HG02798 (cell line): ENCODE measurements around the gene FSCN2.

Experiments
- ATAC-seq: cut with Tn5 transposase; IDR thresholded peaks from one replicate; pipeline ENCODE4 v1.9.1; 2021; ENCODE audit warnings: mild to moderate bottlenecking; ENCODE audit not compliant: unreplicated experiment, poor library complexity

The FSCN2 gene

DNA sequence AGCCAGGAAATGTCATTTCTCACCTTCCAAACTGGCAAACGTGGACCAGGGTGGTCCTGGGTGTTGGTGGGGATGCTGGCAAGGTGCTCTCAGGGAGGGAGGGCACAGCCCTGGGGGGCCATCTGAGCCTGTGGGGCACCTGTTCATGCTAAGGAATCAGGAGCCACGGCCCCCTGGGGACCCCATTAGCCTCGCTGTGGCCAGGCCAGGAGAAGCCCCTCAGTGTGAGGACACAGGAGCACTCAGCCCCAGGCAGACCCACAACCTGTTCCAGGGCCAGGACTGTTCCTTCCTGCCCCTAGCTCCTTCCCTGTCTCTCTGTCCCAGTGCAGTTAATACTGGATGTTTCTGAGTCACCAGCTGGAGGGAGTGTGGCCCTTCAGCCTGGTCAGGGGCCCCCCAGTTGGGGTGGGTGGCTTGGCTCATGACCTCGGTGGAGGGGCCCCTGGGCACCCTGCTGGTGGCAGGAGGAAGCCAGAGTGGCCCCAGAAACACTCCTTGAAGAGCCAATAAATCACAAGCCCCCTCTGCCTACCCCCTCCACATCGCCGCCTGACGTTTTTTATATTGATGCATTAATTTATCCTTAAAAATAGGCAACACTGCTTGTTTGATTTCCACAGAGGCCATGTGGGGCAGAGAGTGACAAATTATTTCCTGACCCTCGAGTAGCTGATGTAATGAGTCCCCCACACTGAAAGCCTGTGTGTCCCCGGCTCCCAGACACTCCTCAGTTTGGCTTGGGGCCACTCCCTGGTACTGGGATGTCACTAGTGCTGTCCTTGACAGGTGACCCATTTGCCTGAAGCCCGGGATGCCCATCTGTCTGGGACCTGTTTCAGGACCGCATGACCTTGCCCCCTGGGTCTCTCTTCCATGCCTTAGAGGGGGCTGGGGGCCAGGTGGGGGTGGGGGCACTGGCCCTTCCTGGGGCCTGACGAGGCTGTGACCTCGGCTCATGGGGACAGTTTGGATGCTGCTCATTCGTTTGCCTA is 37.9 kb upstream of the FSCN2 start:
- no peak for ATAC-seq

DNA sequence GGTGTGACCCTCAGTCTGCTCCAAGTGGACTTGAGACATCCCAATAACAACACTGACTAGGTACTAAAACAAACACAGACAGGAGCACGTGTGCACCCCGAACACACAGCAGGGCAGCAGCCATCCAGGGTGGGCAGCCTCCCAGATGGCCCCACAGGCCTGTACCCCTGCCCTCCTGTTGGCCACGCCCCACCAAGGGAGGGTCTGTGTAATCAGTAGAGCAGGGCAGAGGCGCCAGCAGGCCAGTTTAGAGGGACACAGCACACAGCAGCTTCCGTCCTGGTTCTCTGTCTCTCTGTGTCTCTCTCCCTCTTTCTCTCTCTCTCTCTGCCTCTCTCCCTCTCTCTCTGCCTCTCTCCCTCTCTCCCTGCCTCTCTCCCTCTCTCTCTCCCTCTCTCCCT is 37.0 kb upstream of the FSCN2 start:
- no peak for ATAC-seq

DNA sequence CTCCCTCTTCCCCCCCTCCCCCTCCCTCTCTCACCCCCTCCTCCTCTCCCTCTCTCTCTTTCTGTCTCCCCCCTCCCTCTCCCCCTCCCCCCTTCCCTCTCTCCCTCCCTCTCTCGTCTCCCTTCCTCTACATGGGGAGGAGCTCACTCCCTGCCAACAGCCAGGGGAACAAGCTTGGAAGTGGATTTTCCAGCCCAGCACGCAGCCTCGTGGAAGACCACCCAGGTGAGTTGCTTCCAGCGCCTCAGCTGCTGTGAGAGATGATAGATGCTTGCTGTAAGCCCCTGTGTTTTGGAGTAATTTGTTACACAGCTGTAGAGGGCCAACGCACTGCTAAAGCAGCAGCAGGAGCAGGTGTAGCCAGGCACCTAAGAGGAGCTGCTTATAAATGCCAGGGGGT is 36.4 kb upstream of the FSCN2 start:
- no peak for ATAC-seq

DNA sequence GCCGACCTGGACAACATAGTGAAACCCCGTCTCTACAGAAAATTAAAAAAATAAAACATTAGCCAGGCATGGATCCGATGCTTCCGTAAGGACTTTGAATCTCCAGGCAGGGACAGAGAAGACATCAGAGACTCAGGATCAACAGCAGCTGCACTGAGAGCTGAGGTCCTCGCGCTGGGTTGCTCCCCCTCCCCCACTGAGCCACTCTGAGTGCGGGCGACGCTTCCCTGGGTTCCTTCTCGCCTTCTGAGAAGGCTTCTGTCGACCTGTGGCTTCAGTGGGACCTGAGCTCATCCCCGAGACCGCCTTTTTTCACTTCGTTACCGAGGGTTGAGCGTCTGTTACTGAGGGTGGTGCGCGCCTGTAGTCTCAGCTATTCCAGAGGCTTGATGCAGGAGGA is 36.0 kb upstream of the FSCN2 start:
- no peak for ATAC-seq

GRCh38 chr17:81492706-81493105 is 35.5 kb upstream of the FSCN2 start:
- ATAC-seq, result no peak

GRCh38 chr17:81493198-81494038 is 34.8 kb upstream of the FSCN2 start:
- no peak for ATAC-seq

GRCh38 chr17:81494626-81495377 is 33.4 kb upstream of the FSCN2 start:
- ATAC-seq, result no peak

DNA sequence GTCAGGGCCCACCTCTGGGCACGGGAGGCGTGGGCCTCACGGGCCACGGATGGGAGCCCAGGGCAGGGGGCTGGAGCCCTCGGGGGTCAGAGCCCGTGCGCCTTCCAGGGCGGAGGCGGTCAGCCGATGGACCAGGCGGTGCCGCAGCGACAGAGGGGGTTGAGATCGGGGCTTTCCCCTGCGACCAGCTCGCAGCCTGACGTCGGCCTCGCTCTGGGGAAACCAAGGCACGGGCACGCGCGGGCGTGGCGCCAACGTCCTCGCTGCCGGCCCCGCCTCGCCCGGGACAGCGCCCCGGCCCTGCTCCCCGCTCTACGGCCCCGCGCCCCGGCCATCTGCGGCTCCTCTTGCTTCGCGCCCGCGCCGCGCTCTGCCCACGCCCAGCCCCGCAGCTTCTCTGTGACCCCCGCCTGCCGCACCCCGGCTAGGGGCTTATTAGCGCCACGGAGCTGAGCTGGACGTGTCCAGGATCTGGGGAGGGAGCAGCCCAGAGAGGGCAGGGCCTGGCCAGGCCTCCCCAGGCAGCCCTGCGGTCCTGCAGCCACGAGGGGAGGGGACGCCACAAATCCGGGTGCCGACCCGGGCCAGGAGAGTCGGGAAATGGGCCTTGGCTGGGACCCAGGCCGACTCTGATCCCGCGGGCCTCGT is 29.1 kb upstream of the FSCN2 start:
- no peak for ATAC-seq

GRCh38 chr17:81499601-81499970 is 28.6 kb upstream of the FSCN2 start:
- ATAC-seq, result no peak

DNA sequence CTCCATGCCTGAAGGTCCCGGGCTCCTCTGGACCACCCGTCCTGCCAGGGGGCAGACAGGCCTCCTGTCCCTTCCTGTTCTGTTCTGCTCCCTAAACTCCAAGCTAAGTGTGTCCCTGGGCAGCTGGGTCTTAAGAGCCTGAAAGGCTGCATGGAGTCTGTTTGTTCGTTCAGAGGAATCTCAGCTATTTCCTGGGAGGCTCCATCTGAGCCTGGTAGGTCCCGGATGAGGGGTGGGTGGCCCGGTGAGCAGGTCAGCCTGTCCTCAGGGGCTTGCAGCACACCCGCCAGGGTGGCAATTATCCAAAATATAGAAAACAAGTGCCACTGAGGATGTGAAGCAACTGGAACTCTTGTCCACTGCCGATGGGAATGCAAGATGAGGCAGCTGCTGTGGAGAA is 28.1 kb upstream of the FSCN2 start:
- no peak for ATAC-seq

DNA sequence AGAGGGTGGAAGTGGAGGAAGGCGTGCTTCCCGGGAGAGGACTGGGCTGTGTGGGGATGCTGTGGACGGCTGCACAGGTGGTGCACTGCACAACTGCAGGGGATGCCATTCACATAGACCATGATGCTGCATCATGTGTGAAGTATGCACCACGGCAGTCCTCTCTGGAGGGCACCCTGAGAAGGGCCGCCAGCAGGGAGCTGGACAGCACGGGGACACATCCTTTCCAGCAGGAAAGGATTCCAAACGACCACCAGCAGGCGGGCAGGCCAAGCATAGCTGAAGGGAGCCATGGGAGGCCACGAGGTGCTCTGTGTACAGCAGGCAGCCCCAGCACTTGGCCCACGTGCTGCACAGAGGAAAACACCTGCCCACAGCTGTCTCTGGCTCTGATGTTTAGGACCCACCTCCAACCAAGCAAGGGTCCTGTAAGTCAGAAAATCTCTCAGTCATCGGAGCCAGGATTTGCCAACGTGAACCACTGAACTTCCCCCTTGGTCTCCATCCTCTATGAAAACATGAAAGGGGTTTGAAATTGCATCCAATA is 25.6 kb upstream of the FSCN2 start:
- ATAC-seq, result no peak

GRCh38 chr17:81503619-81504018 is 24.6 kb upstream of the FSCN2 start:
- no peak for ATAC-seq

DNA sequence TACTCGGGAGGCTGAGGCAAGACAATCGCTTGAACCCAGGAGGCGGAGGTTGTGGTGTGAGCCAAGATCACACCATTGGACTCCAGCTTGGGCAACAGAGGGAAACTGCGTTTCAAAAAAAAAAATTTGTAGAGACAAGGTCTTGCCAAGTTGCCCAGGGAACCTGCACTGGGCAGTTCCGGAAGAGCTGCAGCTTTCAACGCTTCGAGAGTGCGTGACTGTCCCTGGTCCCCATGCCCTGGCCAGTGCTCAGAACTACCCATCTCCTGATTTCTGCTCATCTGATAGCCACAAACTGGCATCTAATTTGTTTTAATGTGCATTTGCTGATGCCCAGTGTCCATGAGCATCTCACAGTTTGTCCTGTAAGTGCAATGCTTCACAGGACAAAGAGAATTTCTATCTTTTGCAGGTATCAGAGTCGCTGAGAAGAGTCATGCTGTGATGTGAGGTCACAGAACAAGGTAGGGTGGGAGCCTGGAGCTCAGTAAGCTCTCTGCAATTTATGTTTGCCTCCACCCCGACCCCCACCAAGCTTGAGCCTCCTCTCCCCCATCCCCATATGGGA is 19.5 kb upstream of the FSCN2 start:
- ATAC-seq, result no peak

- ATAC-seq, result no peak
Observed at GRCh38 chr17:81509207-81509971, 18.8 kb upstream of the FSCN2 start.

DNA sequence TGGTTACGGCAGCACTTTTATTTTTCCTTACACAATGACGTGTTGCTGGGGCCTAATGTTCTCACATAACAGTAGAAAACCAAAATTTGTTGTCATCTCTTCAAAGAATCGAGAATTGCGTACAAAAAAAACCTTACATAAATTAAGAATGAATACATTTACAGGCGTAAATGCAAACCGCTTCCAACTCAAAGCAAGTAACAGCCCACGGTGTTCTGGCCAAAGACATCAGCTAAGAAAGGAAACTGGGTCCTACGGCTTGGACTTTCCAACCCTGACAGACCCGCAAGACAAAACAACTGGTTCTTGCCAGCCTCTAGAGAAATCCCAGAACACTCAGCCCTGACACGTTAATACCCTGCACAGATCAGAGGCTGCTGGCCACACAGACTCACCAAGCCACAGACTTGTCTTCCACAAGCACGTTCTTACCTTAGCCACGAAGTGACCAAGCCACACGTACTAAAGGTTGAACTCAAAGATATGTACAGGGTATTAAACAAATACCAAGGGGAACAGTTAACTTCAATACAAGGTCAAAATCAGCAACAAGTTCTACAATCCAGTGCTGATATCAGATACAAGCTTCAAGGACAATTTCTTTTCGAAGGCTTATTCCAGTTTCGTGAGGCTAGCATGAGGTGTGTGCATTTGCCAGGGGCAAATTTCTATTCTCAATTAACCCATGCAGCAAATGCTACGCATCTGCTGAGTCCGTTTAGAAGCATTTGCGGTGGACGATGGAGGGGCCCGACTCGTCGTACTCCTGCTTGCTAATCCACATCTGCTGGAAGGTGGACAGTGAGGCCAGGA is 18.0 kb upstream of the FSCN2 start:
- no peak for ATAC-seq

DNA sequence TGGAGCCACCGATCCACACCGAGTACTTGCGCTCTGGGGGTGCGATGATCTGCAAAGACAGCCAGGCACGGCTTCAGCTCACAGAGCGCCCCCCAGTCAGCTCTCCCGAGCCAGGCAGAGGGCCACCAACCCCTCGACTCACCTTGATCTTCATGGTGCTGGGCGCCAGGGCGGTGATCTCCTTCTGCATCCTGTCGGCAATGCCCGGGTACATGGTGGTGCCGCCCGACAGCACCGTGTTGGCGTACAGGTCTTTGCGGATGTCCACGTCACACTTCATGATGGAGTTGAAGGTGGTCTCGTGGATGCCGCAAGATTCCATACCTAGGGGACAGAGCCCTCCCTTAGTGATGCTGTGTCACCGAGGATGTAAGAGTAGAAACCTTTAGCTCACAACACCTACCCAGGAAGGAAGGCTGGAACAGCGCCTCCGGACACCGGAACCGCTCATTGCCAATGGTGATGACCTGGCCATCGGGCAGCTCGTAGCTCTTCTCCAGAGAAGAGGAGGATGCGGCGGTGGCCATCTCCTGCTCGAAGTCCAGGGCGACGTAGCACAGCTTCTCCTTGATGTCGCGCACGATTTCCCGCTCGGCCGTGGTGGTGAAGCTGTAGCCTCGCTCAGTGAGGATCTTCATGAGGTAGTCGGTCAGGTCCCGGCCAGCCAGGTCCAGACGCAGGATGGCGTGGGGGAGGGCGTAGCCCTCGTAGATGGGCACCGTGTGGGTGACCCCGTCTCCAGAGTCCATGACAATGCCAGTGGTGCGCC is 17.2 kb upstream of the FSCN2 start:
- ATAC-seq, result no peak

DNA sequence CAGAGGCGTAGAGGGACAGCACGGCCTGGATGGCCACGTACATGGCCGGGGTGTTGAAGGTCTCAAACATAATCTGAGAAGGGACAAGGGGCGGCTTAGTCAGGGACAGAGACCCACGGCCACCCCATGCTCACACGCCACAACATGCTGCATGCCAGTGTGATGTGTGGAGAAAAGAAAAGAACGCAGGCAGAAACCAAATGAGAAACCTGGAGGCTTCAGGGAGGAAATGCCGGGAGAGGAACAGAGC is 16.7 kb upstream of the FSCN2 start:
- no peak for ATAC-seq
